ENCODE data around the gene GPRC5C.
A peak's percentile ranks its signal among the peaks of the same experiment; 100 is the strongest.

The GPRC5C gene

DNA sequence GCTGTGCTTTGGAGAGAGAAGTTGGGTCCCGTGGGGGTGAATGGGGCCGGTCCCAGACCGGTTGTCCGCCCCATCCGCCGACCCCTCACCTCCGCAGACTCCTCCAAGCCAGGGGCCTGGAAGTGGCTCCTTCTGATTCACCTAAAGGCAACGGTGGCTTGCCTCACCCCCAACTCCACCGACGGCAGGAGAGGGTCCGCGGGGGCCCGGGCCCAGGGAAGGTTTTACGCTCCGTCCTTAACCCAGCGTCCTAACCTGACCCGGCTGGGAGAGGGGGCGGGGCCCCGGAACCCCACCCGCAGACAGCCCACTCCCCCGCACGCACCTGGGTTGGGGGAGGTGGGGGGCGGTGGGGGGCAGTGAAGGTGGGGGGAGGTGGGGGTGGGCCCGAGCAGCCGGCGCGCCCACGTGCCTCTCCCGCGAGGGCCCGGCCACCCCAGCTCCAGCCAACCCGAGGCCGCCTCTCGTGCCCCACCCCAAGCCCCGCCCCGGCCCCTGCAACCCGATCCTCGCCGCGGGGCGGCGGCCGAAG, 21.8 kb downstream of the GPRC5C start:
- DNase-seq = no peak

GRCh38 chr17:74454197-74455024, 22.5 kb downstream of the GPRC5C start:
- DNase-seq = peak; percentile 83 to 96 (median 92)

DNA sequence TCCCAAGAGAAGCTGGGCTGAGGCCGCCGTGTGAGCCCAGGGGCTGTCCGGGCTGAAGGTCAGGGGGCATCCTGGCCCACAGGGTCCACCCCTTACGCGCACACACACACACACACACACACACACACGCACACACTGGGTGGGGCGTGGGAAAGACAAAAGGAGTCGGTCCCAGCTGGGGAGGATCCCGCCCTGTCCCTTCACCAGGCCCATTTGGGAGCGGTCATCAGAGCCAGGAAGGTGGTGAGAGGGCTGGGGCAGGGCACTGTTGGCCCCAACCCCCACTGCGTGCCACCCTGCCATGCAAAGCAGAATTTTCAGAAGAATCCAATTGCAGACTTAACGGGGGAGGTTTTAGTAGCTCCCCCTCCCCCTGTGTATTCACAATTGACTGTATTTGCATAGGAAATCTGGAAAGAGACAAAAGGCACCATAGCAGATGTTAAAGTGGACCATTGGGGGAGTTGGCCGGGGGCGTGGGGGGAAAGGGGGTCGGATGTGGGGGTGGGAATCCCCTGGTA, 23.2 kb downstream of the GPRC5C start:
- no peak for DNase-seq

- no peak for DNase-seq
Measured at GRCh38 chr17:74455821-74456220, 23.9 kb downstream of the GPRC5C start.

- peak; percentile 88 to 91 (median 89) for DNase-seq
Measured at GRCh38 chr17:74457146-74457819, 25.4 kb downstream of the GPRC5C start.

DNA sequence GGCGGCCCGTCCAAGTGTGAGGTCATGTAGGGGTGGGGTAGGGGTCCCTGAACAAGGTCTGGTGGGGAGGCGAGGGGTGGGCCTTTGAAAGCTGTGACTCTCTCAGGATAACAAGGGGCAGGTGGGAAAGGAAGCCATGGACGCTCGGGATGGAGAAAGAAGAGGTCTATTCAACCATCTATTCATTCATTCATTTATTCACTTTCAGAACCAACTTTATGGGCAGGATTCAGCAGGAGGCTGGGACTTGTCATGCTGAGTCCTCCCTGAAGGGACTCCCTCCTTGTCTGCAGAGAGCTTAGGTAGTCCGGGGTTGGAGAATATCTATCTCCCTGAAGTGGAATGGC, 25.9 kb downstream of the GPRC5C start:
- no peak for DNase-seq

DNA sequence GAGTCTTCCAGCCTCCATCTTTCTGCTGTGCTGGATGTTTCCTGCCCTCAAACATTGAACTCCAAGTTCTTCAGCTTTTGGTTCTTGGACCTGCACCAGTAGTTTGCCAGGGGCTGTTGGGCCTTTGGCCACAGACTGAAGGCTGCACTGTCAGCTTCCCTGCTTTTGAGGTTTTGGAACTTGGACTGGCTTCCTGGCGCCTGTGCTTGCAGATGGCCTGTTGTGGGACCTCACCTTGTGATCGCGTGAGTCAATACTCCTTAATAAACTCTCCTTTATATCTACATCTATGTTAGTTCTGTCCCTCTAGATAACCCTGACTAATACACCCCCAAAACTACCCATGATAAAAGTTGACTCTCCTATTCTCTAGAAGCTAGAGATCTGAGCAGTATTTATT, 26.9 kb downstream of the GPRC5C start:
- no peak for DNase-seq

DNA sequence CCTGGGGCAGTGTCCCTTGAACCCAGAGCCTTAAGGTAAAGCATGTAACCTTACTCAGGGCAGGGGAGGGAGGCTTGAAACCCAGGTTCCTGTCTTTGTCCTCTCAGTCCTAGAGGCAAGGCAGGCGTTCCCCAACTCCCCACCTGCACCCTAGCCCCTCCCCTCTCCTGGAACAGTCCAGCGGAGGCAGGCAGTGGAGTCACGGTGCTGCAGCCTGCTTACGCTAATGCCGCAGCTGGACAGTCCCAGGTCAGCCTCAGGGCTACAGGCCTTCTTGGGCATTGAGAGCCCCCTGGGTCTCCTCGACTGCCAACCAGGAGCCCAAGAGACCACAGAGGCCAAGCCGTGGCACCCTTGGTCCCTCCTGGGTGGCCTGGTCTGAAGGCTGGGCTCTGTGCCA, 27.7 kb downstream of the GPRC5C start:
- no peak for DNase-seq

- no peak for DNase-seq
Measured at GRCh38 chr17:74460241-74460640, 28.4 kb downstream of the GPRC5C start.

GRCh38 chr17:74460996-74461395, 29.1 kb downstream of the GPRC5C start:
- DNase-seq = no peak

DNA sequence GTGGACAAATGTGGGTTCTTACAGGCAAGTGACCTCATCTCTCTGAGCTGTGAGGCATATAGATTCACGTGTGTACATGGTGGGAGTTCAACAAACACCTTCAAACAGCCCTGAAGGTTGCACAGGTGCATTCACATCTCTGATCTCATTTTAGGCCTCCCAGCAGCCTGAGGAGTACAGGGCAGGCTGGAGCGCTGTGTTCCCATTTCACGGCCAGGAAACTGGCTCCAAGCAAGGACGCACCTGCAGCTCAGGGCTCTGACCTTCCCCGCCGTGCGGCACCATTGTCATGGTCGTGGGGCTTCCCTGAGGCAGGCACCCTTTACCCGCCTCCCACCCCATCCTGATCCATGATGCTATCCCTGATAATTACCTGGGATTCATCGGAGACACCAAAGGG, 29.7 kb downstream of the GPRC5C start:
- no peak for DNase-seq

DNA sequence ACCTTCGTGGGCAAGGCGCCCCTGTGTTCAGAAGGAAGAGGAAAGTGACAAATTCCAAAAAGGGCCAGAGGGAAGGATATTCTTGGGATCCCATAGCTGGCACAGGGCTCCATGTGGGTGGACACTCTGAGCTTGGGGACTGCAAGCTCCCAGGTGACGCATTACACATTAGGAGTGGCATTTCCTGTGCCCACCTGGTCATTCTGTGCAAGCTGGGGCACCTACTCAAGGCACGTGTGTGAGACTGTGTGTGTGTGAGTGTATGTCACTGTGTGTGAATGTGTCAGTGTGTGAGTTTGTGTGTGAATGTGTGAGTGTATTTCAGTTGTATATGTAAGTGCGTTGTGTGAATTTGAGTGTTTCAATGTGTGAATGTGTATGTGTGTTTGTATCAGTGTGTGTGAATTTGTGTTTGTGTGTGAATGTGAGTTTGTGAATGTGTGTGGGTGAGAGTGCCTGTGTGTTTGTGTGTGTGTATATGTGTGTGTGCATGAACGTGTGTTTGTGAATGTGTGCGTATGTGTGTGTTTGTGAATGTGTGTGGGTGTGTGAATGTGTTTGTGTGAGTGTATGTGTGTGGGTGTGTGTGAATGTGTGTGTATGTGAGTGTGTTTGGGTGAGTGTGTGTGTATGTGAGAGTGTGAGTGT, 33.0 kb downstream of the GPRC5C start:
- no peak for DNase-seq

- no peak for DNase-seq
Measured at GRCh38 chr17:74465378-74466110, 33.7 kb downstream of the GPRC5C start.

DNA sequence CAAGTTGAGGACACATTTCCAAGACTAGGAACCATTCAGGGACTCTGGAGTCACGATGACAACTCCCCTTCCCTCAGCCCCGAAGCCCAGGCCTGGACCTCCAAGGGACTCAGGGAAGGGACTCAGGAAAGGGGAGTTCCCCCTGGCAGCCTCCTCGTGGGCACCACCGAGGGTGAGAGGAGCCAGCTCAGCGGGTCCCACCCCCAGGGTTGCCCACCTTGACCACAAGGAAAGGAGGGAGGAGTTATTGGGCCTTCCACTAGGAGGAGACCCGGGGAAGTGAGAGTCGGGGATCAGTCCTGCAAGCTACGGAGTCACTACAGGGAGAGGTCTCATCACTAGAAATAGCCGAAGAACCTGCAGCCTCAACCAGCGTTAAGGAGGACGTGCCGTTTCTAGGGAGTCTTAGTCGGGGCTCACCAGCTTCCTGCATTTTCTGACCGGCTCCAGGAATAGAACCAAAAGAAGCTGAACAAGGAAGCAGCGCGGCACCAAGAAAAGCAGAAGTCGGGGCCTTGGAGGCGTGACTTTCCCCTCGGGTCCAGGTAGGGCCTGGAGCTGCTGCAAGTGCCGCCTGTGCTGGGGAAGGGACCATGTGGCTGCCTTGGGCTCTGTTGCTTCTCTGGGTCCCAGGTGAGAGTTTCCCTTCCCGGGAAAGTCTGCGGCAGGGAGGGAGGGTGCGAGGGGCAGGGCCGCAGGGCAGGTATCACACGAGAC, 34.4 kb downstream of the GPRC5C start, which contains the start of gene CD300A:
TSS of gene CD300A (plus strand) at position 524 of the 717 bp plus-strand sequence. CDS start at position 594, 70 bp downstream.
- peak; percentile 76 to 78 (median 77) for DNase-seq

- DNase-seq = peak in 1 of 3 donors; percentile 25
Measured at GRCh38 chr17:74466828-74467184, 34.9 kb downstream of the GPRC5C start.

- peak; percentile 82 to 88 (median 88) for DNase-seq
Measured at GRCh38 chr17:74467221-74467951, 35.5 kb downstream of the GPRC5C start.

DNA sequence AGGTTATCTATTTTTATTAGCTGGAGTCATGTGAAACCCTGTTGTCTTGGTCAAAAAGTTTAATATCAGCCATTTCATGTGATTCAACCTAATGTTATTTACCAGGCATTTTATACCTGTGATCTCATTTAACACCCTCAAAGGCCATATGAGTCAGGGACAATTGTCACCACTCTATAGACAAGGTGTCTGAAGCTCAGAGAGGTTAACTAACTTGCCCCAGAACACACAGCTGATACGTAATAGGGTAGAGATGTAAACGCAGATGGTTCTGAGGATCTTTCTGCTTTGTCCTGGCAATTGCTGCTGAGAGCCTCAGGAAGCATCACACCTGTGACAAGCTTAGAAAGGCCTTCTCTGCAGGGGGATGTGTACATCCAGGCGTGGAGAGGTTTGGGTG, 39.5 kb downstream of the GPRC5C start:
- no peak for DNase-seq

DNA sequence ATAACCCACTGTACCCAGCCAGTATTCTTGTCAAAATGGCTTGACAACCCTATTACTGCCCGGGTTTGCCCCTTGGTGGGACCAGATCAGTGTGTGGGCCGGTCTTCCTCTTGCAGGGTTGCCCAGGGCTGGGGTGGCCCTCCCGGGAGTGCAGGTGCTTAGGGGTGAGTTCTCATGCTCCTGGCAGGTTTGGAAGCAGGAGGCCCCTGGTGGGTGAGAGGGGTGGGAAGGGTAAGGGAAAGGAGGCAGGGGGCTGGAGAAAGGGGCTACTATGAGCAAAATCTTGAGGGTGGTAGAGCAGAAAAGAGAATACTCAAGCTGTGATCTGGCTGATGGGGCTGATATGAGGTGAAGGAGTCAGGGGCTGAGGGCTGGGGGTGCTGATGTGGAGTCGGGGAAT, 41.0 kb downstream of the GPRC5C start:
- DNase-seq = no peak

DNA sequence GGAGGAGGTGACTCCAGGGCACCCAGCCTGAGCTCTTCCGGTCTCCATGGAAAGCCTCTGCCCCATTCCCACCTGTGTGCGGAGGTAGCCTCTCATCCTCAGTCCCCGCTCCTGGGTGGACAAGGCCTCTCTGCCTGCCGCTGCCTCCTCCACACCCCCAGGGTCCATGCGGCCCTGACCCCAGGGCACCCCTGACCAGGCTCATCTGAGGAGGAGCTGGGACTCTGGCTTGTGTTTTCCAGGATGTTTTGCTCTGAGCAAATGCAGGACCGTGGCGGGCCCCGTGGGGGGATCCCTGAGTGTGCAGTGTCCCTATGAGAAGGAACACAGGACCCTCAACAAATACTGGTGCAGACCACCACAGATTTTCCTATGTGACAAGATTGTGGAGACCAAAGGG, 41.4 kb downstream of the GPRC5C start:
- DNase-seq = no peak

DNA sequence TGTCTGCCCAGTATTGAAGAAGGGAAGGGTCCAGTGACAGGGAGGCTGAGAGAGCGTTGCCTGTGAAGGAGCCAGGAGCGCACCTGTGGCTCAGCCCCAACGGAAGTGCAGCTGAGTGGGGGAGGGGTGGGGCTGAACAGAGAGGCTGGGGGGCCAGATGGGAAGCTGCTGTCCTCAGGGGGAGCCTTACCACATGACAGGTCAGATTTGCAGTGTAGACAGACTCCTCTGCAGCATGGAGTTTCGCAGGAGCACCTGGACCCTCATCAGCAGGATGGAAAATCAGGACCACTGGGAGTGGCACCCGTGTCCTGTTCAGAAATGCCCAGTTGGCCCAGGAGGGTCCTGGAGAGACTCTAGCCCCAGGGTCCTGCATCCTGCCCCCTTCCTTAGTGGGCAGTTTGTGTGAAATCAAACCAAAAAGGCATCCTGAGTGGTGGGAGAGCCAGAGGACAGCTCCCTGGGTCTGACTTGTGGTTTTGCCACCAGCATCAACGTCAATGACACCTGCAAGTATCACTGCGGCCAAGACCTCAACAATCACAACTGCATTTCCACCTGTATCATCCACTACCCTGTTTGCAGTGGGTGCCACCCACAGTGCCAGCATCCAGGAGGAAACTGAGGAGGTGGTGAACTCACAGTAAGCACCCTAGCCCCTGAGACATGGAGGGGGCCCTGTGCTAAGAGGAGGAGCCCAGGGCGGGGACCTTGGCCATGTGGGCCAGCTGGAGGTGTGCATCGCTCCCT, 42.3 kb downstream of the GPRC5C start:
- no peak for DNase-seq

All from suppressor macrophage treated with lipopolysaccharide for 1 hour (primary cell).